Endodermal cell (in vitro differentiated cells): ENCODE data around the gene MEGF10. TPM values are rescaled to one million over a fixed set of nuclear protein-coding genes. Genes with fewer than 3 reads are reported as not detected.

ENCODE experiments used
- DNase-seq: peaks from one replicate; pipeline ENCODE4 v3.0.0-alpha.2; 2017
- H3K27ac ChIP-seq: 2 replicates; pipeline ENCODE4 v1.5.1; 2013; ENCODE audit warnings: mild to moderate bottlenecking, low read depth, low read length, moderate library complexity
- H3K27me3 ChIP-seq: 2 replicates; pipeline ENCODE4 v1.6.1; 2013; ENCODE audit warnings: mild to moderate bottlenecking, low read length, moderate library complexity; ENCODE audit not compliant: insufficient read depth, control insufficient read depth, poor library complexity, severe bottlenecking
- H3K36me3 ChIP-seq: 2 replicates; pipeline ENCODE4 v1.7.0; 2013; ENCODE audit warnings: mild to moderate bottlenecking, low read length, moderate library complexity; ENCODE audit not compliant: control insufficient read depth, insufficient read depth
- H3K4me1 ChIP-seq: one replicate; pipeline ENCODE4 v1.7.0; 2013; ENCODE audit warnings: low read length; ENCODE audit not compliant: control insufficient read depth, insufficient read depth
- H3K4me3 ChIP-seq: 2 replicates; pipeline ENCODE4 v1.5.1; 2013; ENCODE audit warnings: mild to moderate bottlenecking, low read length, moderate library complexity
- H3K9ac ChIP-seq: 2 replicates; pipeline ENCODE4 v1.6.1; 2013; ENCODE audit warnings: mild to moderate bottlenecking, low read length, moderate library complexity; ENCODE audit not compliant: poor library complexity, severe bottlenecking; ENCODE audit errors: extremely low read depth
- H3K9me3 ChIP-seq: 2 replicates; pipeline ENCODE4 v1.6.1; 2013; ENCODE audit warnings: mild to moderate bottlenecking, low read length, moderate library complexity; ENCODE audit not compliant: control insufficient read depth
- H3K27ac Mint-ChIP-seq: 2 replicates; pipeline ENCODE4 v1.8.0; 2020; ENCODE audit warnings: mixed read lengths
- H3K27me3 Mint-ChIP-seq: 2 replicates; pipeline ENCODE4 v1.8.0; 2021; ENCODE audit warnings: mild to moderate bottlenecking, mixed read lengths; ENCODE audit not compliant: insufficient read depth
- H3K36me3 Mint-ChIP-seq: 2 replicates; pipeline ENCODE4 v1.8.0; 2020; ENCODE audit warnings: low read depth, mixed read lengths
- H3K4me1 Mint-ChIP-seq: 2 replicates; pipeline ENCODE4 v1.8.0; 2020; ENCODE audit warnings: mixed read lengths
- H3K4me3 Mint-ChIP-seq: 2 replicates; pipeline ENCODE4 v1.8.0; 2020; ENCODE audit warnings: mild to moderate bottlenecking, moderate library complexity, mixed read lengths
- H3K9me3 Mint-ChIP-seq: 2 replicates; pipeline ENCODE4 v1.8.0; 2020; ENCODE audit warnings: mild to moderate bottlenecking, mixed read lengths
- CTCF ChIP-seq: fragments of 200-600 bp; sonication (generic); conservative IDR thresholded peaks from 2 replicates; pipeline ENCODE4 v1.5.0; 2021; ENCODE audit warnings: antibody characterized with exemption, mild to moderate bottlenecking
- WGBS, 2 experiments: methylation state at CpG; one replicate each; pipeline versions ENCODE4 v1.1.5 to v1.1.7; 2013; ENCODE audit warnings: missing lambda C conversion rate in 2 of 2, mixed read lengths in 1 of 2; ENCODE audit not compliant: insufficient coverage in 1 of 2, insufficient read length in 1 of 2; 5-methylcytosine and 5-hydroxymethylcytosine counted together
- total RNA-seq, 2 donors: library from RNA; stranded (reverse); fragmentation: NEBNext Ultra II Directional in 1 of 2; extraction: Animal tissue kit (Norgen Biotek cat#: 25700) in 1 of 2; gene quantifications; 2 replicates in 1 of 2; 3 replicates in 1 of 2; pipeline ENCODE4 v1.2.1, GENCODE V29; 2021

MEGF10 gene
- total RNA-seq, 2 donors from 2014 or later: 12.7 to 17.7 TPM

DNA sequence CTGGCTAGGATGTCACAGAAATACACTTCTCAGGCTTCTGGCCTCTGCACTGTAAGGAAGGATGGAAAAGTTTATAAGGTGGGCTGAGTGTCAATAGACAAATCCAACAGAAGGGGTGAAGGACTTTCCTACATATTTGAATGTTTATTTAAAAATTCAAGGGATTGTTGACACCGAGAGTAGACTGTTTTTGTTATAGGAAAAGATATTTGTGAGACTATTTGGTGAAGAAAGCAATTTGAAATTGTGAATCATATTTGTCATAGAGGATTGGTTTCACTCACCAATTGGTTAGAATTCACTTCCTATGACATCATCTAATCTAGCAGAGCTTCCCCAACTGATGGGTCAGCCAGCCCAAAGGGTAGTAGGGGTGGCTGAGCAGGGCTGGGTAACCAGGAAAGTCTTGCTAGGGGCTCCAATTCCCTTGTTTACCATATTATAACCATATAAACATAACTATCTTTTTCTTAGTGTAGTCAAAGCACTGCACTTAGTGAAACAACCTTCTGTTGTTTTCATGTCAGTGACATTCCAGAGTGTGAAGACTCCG is 14.9 kb upstream of the MEGF10 start:
- H3K9ac ChIP-seq: no peak overlapping the region
- Mint-ChIP-seq H3K27ac (no peak overlapping the region), H3K9me3 (peaks cover 22% of the 10 kb centered on the region), H3K27me3 (no peaks in the 10 kb centered on the region), H3K36me3 (no peaks in the 10 kb centered on the region), H3K4me3 (no peak overlapping the region), H3K4me1 (peaks cover 3% of the 10 kb centered on the region)
- H3K27me3 ChIP-seq: no peaks in the 10 kb centered on the region
- WGBS, 2 experiments: 87 to 93% methylated on average over 2 of the region's 2 CpGs
- no peaks in the 10 kb centered on the region for H3K36me3 ChIP-seq
- no peak for TF ChIP-seq CTCF
- peaks cover 19% of the 10 kb centered on the region for H3K9me3 ChIP-seq
- no peaks in the 10 kb centered on the region for H3K4me1 ChIP-seq
- no peak for DNase-seq
- H3K27ac ChIP-seq: no peak overlapping the region
- H3K4me3 ChIP-seq: no peak overlapping the region

DNA sequence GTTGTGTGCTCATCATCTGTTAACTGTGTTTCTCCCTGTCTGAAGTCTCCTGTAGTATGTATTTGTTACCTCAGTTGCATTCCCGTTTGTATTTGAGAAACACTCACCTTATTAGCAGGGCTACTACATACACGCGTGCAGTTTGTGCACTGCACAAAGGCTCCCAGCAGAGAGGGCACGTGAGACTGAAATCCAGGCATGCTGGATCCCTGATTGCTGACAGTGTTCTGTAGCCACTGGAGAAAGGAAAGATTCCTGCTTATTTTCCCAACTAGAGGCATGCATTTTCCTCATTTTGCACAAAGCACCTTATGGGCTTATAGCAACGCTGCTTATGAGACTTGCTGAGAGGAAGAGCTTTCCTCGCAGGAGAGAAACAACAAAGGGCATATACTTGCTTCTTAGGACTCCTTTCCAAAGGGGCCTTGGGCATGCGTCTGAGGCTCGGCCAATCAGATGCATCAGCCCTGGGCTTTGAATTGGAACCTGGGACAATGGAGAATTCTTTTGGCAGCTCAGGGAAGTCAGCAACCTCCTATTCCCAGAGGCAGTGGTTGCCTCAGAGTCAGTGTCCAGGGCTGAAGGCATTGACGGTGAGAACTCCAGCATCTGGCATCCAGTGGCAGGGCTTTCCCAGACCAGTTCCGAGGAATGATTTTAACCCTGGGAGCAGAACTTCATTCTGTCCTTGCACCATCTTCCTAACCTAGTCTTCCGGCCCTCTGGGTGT is 9.9 kb upstream of the MEGF10 start:
- 89 to 93% methylated on average over 9 to 11 of the region's 11 CpGs for WGBS, 2 experiments

GRCh38 chr5:127281609-127282008 is 9.0 kb upstream of the MEGF10 start:
- Histone ChIP-seq H3K27ac (no peak overlapping the region), H3K36me3 (no peaks in the 10 kb centered on the region), H3K4me3 (no peak overlapping the region), H3K9ac (no peak overlapping the region), H3K4me1 (no peaks in the 10 kb centered on the region), H3K9me3 (no peaks in the 10 kb centered on the region), H3K27me3 (no peaks in the 10 kb centered on the region)
- Mint-ChIP-seq H3K27me3 (no peaks in the 10 kb centered on the region), H3K36me3 (no peaks in the 10 kb centered on the region), H3K4me3 (no peak overlapping the region), H3K4me1 (peaks cover 10% of the 10 kb centered on the region), H3K27ac (no peak overlapping the region), H3K9me3 (no peaks in the 10 kb centered on the region)
- DNase-seq: no peak
- WGBS, 2 experiments: 90 to 100% methylated on average over 3 to 4 of the region's 4 CpGs
- no peak for TF ChIP-seq CTCF

More for the DNA sequence above, 9.9 kb upstream of the MEGF10 start:
- Histone ChIP-seq H3K36me3 (no peaks in the 10 kb centered on the region), H3K4me3 (no peak overlapping the region), H3K9me3 (no peaks in the 10 kb centered on the region), H3K4me1 (no peaks in the 10 kb centered on the region), H3K27me3 (no peaks in the 10 kb centered on the region), H3K9ac (no peak overlapping the region), H3K27ac (no peak overlapping the region)
- TF ChIP-seq CTCF: no peak
- Mint-ChIP-seq H3K9me3 (no peaks in the 10 kb centered on the region), H3K27me3 (no peaks in the 10 kb centered on the region), H3K4me1 (peaks cover 10% of the 10 kb centered on the region), H3K4me3 (no peak overlapping the region), H3K36me3 (no peaks in the 10 kb centered on the region), H3K27ac (no peak overlapping the region)
- peak; percentile 64 for DNase-seq
